ENCODE results near the gene CIDEA. TPM values are rescaled to one million over a fixed set of nuclear protein-coding genes. Genes with fewer than 3 reads are reported as not detected.

Gene CIDEA
- polyA plus RNA-seq, 3 donors from 2014 or later, result not detected

DNA sequence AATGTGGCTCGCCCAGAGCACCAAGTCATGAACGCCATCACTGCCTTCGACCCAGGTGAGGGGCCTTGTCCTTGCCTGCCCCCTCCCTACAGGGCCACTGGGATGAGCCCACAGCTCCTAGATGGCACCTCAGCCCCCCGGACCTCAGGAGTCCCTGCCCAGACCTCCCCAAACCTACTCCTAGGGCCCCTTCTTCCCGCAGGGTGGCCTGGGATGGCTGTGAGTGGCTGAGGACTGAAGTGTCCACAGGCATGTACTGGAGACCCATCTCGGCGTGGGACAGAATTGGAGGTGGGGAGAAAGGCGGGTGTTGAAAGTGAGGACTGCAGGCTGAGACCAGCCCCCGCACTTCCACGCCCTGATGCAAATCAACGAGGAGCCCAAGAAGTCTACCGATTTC, 51.0 kb downstream of the CIDEA start:
- Mint-ChIP-seq H3K36me3 (peaks cover 4 to 6% (median 4%) of the 10 kb centered on the region in 3 donors), H3K4me1 (peaks cover 10 to 16% of the 10 kb centered on the region in 2 donors), H3K27ac (no peak overlapping the region), H3K27me3 (ENCODE audit: low read depth in 3 of 3) (peaks cover 14 to 27% (median 19%) of the 10 kb centered on the region in 3 donors), H3K4me3 (no peak overlapping the region), H3K9me3 (no peaks in the 10 kb centered on the region)
- DNase-seq, result no peak

DNA sequence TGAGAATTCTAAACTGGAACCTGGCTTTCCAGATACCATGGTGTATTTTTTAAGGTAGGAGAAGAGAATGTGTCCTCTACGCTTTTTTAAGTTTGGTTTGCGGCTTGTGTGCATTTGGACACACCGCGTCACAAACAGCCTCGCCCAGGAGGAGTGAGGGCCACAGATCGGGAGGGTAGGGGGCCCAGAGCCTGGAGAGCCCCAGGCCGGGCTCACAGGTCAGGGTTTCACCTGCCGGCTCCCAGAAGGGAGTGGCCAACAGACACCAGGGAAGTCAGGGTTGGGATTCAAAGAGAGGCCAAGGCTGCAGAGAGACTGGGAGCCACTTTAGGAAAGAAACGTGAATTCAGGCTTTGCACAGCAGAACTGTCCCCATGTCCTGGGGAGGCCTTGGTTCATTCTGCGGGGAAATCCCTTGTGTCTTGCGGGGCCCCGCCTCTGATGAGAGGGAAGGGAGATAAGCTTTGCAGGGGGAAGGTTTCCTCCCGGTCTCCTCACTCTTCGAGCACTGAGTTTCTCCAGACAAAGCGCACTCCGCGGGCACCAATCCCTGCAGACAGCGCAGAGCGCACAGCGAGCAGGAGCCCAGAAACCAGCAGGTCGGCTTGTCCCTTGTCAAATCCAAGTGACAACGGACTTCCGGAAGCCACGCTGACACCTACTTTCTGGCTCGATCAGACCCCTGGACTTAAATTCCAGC, 51.9 kb downstream of the CIDEA start:
- H3K4me1 Mint-ChIP-seq, result peaks cover 10 to 16% of the 10 kb centered on the region in 2 donors
- H3K4me3 Mint-ChIP-seq, result peak overlapping the region in 1 of 5 donors; percentile 71
- peaks cover 18 to 27% (median 23%) of the 10 kb centered on the region in 3 donors for H3K27me3 Mint-ChIP-seq (ENCODE audit: low read depth in 3 of 3)
- H3K27ac Mint-ChIP-seq, result no peak overlapping the region
- peaks cover 0 to 4% (median 0%) of the 10 kb centered on the region in 6 donors for H3K9me3 Mint-ChIP-seq
- peaks cover 4 to 6% (median 4%) of the 10 kb centered on the region in 3 donors for H3K36me3 Mint-ChIP-seq
- DNase-seq, result no peak

- Mint-ChIP-seq H3K9me3 (peaks cover 0 to 9% (median 7%) of the 10 kb centered on the region in 6 donors), H3K27me3 (ENCODE audit: low read depth in 3 of 3) (peaks cover 15 to 32% (median 23%) of the 10 kb centered on the region in 3 donors), H3K27ac (no peak overlapping the region), H3K4me3 (peak overlapping the region; percentile 55 to 72 (median 71)), H3K36me3 (peaks cover 4 to 11% (median 9%) of the 10 kb centered on the region in 3 donors), H3K4me1 (peaks cover 10 to 16% of the 10 kb centered on the region in 2 donors)
- no peak for DNase-seq
These were observed 52.9 kb downstream of the CIDEA start for GRCh38 chr18:12306752-12307700.

DNA sequence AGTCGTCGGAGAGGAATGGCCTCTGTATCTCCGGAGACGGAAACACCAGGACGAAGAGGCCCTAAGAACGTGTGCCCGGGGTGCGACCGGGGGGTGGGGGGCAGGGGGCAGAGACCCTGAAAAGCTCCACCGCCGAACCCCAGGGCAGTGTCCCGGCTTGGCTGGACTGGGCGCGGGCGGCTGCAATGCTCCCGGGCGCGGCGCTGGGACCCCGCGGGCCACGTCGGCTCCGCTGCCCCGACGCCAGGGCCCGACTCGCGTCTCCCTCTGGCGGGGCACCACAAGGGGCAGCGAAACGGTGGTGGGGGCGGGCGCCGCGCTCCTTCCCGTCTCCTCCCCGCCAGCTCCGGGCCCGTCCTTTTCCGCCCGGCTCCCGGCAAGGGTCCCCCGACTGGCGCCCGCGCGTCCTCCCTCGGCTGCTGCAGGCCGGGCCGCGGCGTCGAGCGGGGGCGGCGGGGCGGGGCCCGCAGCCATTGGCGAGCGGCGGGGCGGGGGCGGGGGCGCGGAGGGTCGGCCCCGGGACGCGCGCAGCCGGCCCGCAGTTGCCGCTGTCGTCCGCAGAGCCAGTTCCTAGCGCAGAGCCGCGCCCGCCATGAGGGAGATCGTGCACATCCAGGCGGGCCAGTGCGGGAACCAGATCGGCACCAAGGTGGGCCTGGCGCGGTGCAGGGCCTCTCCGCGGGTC, 53.7 kb downstream of the CIDEA start, which contains the start of gene TUBB6:
Gene TUBB6 (plus strand): TSS at position 541 of the 685 bp plus-strand sequence. CDS start 52 bp downstream, at position 593.
- Mint-ChIP-seq H3K4me3 (peak within 1 kb of the TSS; percentile 55 to 71 (median 60)), H3K9me3 (peaks cover 0 to 15% (median 13%) of the 10 kb centered on the region in 6 donors), H3K36me3 (peaks cover 4 to 11% (median 9%) of the 10 kb centered on the region in 3 donors), H3K27ac (no peak within 1 kb of the TSS), H3K4me1 (peaks cover 10 to 16% of the 10 kb centered on the region in 2 donors), H3K27me3 (ENCODE audit: low read depth in 3 of 3) (peaks cover 15 to 32% (median 23%) of the 10 kb centered on the region in 3 donors)
- no peak for DNase-seq

- H3K9me3 Mint-ChIP-seq, result peaks cover 0 to 17% (median 14%) of the 10 kb centered on the region in 6 donors
- peak overlapping the region; percentile 15 to 64 (median 35) for H3K4me3 Mint-ChIP-seq
- peaks cover 10 to 16% of the 10 kb centered on the region in 2 donors for H3K4me1 Mint-ChIP-seq
- peaks cover 4 to 11% (median 9%) of the 10 kb centered on the region in 3 donors for H3K36me3 Mint-ChIP-seq
- DNase-seq, result no peak
- no peak overlapping the region for H3K27ac Mint-ChIP-seq
- peaks cover 15 to 32% (median 23%) of the 10 kb centered on the region in 3 donors for H3K27me3 Mint-ChIP-seq (ENCODE audit: low read depth in 3 of 3)
These were observed 54.4 kb downstream of the CIDEA start for GRCh38 chr18:12308386-12309100.

- Mint-ChIP-seq H3K27me3 (ENCODE audit: low read depth in 3 of 3) (peaks cover 15 to 24% (median 19%) of the 10 kb centered on the region in 3 donors), H3K4me3 (peak overlapping the region in 1 of 5 donors; percentile 42), H3K4me1 (peaks cover 10 to 16% of the 10 kb centered on the region in 2 donors), H3K36me3 (peaks cover 4 to 11% (median 9%) of the 10 kb centered on the region in 3 donors), H3K27ac (no peak overlapping the region), H3K9me3 (peaks cover 0 to 18% (median 14%) of the 10 kb centered on the region in 6 donors)
- no peak for DNase-seq
These were observed 55.6 kb downstream of the CIDEA start for GRCh38 chr18:12309683-12310198.

DNA sequence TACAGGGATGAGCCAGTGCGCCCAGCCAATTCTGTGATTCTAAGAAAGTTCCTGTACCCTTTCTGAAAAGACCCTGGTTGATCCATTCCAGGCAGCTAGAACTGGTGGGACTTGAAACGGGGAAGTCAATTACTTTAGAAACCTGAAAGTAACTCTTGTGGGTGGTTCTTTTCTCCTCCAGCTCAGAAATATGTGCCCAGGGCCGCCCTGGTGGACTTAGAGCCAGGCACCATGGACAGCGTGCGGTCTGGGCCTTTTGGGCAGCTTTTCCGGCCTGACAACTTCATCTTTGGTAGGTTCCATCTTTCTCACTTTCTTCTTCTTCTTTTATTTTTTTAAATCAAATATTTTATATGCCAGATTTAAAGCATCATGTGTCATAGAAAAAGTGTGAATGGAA, 56.6 kb downstream of the CIDEA start:
- Mint-ChIP-seq H3K4me3 (no peak overlapping the region), H3K9me3 (peaks cover 0 to 18% (median 14%) of the 10 kb centered on the region in 6 donors), H3K36me3 (peaks cover 4 to 11% (median 9%) of the 10 kb centered on the region in 3 donors), H3K27me3 (ENCODE audit: low read depth in 3 of 3) (peaks cover 15 to 24% (median 16%) of the 10 kb centered on the region in 3 donors), H3K27ac (no peak overlapping the region), H3K4me1 (peaks cover 10 to 16% of the 10 kb centered on the region in 2 donors)
- no peak for DNase-seq

DNA sequence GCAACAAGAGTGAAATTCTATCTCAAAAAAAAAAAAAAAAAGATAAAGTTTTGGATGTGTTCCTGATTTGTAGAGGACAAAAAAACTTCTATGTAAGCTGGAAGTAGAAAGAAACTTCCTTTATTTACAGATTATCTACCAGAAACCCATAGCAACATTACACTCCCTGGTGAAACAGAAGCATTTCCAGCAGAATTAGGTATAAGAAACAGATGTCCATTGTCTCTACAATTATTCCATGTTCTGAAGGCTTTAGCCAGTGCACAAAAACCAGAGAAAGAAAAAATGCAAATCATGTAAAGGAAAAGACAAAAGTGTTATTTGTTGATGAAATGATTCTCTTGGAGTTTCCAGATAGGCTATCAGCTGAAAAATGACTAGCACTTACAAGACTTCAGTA, 58.8 kb downstream of the CIDEA start:
- peaks cover 4 to 11% (median 5%) of the 10 kb centered on the region in 3 donors for H3K36me3 Mint-ChIP-seq
- no peak overlapping the region for H3K27ac Mint-ChIP-seq
- no peak for DNase-seq
- H3K9me3 Mint-ChIP-seq, result peaks cover 0 to 18% (median 14%) of the 10 kb centered on the region in 6 donors
- peaks cover 4 to 17% (median 6%) of the 10 kb centered on the region in 3 donors for H3K27me3 Mint-ChIP-seq (ENCODE audit: low read depth in 3 of 3)
- no peak overlapping the region for H3K4me3 Mint-ChIP-seq
- H3K4me1 Mint-ChIP-seq, result peaks cover 4 to 5% of the 10 kb centered on the region in 2 donors

GRCh38 chr18:12313530-12314245, 59.5 kb downstream of the CIDEA start:
- Mint-ChIP-seq H3K4me1 (peaks cover 4 to 5% of the 10 kb centered on the region in 2 donors), H3K4me3 (no peak overlapping the region), H3K36me3 (peaks cover 4 to 11% (median 5%) of the 10 kb centered on the region in 3 donors), H3K27me3 (ENCODE audit: low read depth in 3 of 3) (peaks cover 4 to 17% (median 7%) of the 10 kb centered on the region in 3 donors), H3K27ac (no peak overlapping the region), H3K9me3 (peaks cover 0 to 18% (median 14%) of the 10 kb centered on the region in 6 donors)
- DNase-seq, result no peak

DNA sequence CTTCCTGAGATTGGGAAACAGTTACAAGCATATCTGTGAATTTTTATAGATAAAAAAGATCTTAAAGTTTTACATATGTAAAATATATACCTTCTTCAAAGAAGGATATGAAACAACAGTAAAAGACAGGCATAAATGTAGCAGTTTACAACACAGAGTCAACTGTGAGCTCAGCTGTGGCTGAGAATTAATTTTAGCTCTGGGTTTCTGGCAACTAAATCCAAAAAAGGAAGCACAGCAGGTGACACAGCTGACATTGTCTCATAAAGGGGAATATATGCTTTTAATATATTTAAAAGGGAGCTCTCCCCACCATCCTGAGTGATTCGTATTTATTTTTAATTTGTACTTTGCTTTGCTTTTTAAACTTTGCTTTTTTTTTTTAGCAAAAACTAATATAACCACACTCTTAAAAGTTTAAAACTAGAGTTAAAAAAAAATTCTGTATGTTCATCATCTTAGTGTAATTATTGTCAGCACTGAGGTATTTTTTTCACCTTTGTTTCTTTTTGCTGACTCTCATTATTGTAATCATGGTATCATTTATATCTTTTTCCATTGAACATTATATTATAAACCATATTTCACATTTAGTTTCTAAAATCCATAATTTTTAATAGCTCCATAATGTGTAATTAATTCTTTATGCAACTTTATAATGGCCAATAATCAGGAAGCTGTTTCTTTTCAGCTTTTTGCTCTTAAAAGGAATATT, 60.6 kb downstream of the CIDEA start:
- Mint-ChIP-seq H3K4me3 (no peak overlapping the region), H3K27me3 (ENCODE audit: low read depth in 3 of 3) (peaks cover 4 to 7% (median 5%) of the 10 kb centered on the region in 3 donors), H3K9me3 (peaks cover 0 to 18% (median 14%) of the 10 kb centered on the region in 6 donors), H3K36me3 (peaks cover under 1 to 7% (median 5%) of the 10 kb centered on the region in 3 donors), H3K4me1 (no peaks in the 10 kb centered on the region), H3K27ac (no peak overlapping the region)
- no peak for DNase-seq

- Mint-ChIP-seq H3K27ac (no peak overlapping the region), H3K9me3 (peaks cover 0 to 18% (median 14%) of the 10 kb centered on the region in 6 donors), H3K27me3 (ENCODE audit: low read depth in 3 of 3) (peaks cover 4 to 6% (median 4%) of the 10 kb centered on the region in 3 donors), H3K4me1 (no peaks in the 10 kb centered on the region), H3K36me3 (peaks cover 0 to 6% (median 5%) of the 10 kb centered on the region in 3 donors), H3K4me3 (no peak overlapping the region)
- no peak for DNase-seq
These were observed 61.3 kb downstream of the CIDEA start for GRCh38 chr18:12315490-12315889.
